HG03097 (cell line): ENCODE results near the gene TPK1.
"Not testable (repeated sequence)": the region's sequence is repeated elsewhere in the genome, so short reads cannot be mapped to it uniquely, and the experiment has no call there.

Source experiments
- ATAC-seq: cut with Tn5 transposase; IDR thresholded peaks from one replicate; pipeline ENCODE4 v1.9.1; 2021; ENCODE audit not compliant: unreplicated experiment, low FRiP score

Gene TPK1

GRCh38 chr7:144653449-144653848 is 182.4 kb downstream of the TPK1 start:
- no peak for ATAC-seq

DNA sequence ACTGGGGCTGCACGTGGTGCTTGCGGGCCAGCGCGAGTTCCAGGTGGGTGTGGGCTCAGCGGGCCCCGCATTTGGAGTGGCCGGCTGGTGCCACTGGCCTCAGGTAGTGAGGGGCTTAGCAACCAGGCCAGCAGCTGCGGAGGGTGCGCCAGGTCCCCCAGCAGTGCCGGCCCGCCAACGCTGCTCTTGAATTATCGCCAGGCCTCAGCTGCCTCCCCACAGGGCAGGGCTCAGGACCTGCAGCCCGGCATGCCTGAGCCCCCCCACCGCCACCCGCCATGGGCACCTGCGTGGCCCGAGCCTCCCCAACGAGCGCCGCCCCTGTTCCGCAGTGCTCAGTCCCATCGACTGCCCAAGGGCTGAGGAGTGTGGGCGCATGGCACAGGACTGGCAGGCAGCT is 185.4 kb downstream of the TPK1 start:
- ATAC-seq: no peak

DNA sequence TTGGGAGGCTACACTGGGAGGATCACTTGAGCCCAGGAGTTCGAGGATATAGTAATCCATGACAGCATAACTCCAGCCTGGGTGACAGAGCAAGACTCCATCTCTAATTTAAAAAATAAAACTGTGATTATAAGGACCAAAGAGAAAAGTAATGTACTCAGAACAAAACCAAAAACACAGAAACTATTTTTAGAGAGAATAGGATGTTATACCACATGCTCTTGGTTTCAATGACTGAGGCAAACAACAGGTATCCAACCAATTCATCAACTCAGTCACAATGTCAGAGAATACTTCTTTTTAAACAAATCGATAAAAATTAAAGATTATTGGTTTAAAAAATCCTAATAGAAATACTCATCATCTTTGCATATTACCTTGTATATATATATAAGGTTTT is 186.7 kb downstream of the TPK1 start:
- ATAC-seq: no peak

DNA sequence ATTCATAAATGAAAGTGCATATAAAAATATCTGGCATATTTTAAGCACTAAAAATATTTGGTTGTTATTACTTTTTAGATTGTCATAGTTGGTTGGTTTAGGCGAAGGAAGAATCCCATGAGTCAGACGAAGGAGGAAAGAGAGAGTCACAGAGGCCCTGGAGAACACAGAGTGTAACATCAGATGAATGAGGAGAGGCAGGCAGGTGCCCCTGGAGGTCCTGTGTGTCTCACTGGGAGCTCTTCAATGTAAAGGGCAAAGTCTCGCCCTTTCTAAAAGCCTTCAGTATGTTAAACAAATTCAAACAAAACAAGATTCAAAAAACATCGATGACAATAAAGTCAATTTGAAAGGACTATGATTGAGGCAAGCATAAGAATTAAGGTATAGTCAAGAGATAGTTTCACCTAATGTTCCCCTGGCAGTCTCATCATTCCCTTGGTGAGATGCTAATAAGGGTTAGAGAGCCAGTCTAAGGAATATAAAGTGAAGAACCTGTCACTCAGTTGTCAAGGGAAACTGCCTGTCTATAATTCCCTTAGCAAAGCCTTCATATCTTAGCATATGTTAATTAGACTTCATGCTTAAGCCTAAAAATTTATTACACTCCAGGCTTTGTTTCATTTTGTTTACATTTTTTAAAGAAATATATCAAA is 194.3 kb downstream of the TPK1 start:
- ATAC-seq: no peak

- ATAC-seq: no peak
These were observed 203.1 kb downstream of the TPK1 start for GRCh38 chr7:144632724-144633123.

DNA sequence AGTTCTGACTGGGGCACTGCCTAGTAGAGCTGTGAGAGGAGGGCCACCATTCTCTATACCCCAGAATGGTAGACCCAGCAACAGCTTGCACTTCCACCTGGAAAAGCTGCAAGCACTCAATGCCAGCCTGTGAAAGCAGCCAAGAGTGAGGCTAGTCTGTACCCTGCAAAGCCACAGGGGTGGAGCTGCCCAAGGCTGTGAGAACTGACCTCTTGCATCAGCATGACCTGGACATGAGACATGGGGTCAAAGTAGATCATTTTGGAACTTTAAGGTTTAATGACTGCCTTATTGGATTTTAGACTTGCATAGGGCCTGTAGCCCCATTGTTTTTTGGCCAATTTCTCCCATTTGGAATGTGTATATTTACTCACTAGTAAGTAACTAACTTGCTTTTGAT is 206.3 kb downstream of the TPK1 start:
- no peak for ATAC-seq

DNA sequence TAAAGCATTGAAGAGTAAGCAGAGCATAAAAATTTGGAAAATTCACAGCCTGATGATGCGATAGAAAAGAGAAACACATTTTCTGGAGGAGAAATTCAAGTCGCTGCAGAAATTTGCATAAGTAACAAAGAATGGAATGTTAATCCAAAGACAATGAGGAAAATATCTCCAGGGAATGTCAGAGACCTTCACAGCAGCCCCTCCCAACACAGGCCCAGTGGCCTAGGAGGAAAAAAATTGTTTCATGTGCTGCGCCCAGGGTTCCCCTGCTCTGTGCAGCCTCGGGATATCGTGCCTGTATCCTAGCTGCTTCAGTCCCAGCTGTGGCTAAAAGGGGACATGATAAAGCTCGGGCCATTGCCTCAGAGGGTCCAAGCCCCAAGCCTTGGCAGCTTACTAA is 206.8 kb downstream of the TPK1 start:
- no peak for ATAC-seq

GRCh38 chr7:144628176-144628575 is 207.7 kb downstream of the TPK1 start:
- no peak for ATAC-seq

DNA sequence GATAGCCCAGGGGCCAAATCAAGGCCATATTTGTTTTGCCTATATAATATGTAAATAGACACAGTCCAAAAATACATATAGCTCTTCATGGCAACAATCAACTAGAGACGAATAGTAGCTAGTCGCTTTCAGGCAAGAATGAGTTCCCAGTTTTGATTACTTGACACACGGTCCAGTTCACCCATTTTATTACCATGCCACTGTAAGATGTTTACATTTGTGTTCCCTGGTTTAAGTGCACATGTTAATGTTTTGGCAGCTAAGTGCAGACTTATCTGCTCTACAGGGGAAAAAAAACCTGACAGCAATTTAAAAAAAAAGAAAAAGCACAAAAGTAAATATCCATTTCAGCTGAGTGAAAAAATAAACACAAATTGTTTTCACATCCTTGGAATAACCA is 213.1 kb downstream of the TPK1 start:
- ATAC-seq: no peak

DNA sequence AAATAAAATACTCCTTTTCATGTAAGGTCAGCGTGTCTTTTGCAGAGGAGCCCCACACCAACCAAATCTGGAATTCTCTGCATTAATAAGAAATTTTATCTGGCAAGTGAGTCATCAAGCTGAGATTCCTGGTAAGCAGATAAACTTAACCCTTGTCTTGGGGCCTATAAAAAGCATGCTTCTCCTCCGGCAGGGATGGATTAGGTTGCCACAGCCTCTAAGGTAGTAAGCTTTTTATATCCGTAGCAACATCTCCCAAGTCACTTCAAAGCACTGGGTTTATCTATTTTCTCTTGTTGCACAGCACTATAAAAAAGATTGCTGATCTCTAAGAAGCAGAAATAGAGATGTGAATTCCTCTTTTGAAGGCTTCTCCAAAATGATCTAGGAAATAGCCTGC is 229.6 kb downstream of the TPK1 start:
- no peak for ATAC-seq

GRCh38 chr7:144596953-144597352 is 238.9 kb downstream of the TPK1 start:
- no peak for ATAC-seq

DNA sequence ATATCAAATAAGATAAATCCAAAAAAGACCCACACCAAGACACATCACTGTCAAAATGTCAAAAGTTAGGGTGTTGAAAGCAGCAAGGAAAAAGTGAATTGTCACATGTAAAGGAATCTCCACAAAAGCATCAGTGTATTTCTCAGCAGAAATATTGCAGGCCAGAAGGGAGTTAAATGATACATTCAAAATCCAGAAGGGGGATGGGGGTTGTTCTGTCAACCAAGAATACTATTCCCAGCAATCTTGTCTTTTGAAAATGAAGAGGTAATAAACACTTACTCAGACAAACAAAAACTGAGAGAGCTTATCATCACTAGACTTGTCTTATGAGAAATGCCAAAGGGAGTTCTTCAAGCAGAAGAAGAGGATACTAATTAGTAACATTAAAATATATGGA is 241.3 kb downstream of the TPK1 start:
- ATAC-seq: no peak

DNA sequence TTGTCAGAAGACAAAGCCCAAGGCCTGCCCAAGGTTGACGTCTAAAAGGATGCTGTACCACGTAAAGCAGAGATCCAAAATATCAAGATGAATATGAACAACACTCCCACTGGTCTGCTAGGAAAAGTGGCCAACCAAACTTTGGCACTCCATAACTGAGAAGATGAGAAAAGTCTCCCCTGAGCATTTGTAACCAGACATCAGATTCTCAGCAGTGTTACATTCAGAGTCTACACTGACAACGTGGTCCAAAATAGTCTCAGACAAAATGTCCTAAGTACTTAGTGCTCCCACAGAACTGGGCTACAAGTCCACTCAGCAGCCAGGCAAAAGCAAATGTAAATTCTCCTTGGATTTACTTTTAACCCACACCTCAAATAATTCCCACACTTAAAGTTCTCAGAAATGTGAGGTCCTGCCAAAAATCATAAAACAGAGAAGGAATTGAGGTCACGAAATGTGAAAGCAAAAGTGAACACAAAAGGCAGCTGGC is 247.2 kb downstream of the TPK1 start:
- ATAC-seq: no peak

- no peak for ATAC-seq
These were observed 248.2 kb downstream of the TPK1 start for GRCh38 chr7:144587701-144588100.

DNA sequence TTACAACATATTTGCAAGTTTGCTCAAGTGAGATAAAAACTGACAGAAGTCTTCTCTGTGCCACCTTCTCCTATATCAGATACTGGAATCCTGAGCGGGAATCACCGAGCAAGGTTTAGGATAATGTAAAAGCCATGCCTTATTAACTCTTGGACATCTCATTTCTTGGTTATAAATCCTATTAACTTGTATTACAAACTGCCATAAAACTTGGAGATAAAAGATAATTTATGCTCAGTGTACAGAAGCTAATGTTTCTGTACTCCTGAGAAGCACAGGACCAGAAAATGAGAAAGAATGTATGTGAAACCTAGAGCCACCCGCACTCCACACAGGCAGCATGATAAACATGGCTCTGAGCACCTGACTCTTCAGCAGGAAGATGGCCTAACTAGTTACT is 251.1 kb downstream of the TPK1 start:
- no peak for ATAC-seq

GRCh38 chr7:144579687-144580086 is 256.2 kb downstream of the TPK1 start:
- ATAC-seq: no peak

GRCh38 chr7:144575456-144575855 is 260.4 kb downstream of the TPK1 start:
- ATAC-seq: no peak

DNA sequence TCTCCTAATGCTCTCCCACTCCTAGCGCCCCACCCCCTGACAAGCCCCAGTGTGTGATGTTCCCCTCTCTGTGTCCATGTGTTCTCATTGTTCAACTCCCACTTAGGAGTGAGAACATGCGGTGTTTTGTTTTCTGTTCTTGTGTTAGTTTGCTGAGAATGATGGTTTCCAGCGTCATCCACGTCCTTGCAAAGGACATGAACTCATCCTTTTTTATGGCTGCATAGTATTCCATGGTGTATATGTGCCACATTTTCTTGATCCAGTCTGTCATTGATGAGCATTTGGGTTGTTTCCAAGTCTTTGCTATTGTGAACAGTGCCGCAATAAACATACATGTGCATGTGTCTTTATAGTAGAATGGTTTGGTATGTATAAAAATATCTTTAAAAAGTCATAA is 261.1 kb downstream of the TPK1 start:
- ATAC-seq: not testable (repeated sequence)

DNA sequence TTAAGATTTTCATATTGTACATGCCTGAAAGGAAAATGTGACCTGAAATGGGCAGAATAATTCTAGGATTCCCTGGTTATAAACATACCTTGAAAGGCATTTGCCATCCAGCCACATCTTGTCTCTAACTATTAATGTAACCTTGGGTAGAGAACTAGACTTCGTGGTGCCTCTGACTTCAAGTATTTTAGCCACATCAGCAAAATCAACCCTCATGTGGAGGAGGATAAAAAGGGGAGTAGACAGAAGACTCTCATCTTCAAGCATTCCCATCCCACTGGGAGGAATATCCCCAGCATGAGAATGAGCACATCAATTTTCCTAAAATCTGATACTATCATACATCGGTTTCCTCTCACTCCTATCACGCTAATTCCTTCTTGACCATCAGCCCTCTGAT is 267.6 kb downstream of the TPK1 start:
- no peak for ATAC-seq

DNA sequence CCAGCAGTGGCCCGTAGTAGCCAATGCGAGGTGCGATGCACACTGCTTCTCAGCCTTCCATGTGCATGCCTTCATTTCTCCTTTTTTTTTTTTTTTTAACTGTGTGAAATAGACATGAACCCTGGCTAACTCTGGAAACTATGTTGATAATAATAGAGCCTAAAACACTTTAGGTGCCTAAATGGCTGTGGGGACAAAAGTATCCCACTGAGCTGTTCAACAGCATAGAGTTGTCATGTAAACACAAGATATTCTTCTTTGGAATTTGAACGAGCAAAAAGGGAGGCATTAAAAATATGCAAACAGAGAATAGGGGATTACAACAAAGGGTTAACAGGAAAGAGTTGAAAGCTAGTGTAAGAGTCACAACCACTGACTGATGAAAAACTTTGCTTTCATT is 270.3 kb downstream of the TPK1 start:
- ATAC-seq: no peak

GRCh38 chr7:144549861-144550260 is 286.0 kb downstream of the TPK1 start:
- ATAC-seq: no peak

- no peak for ATAC-seq
These were observed 287.3 kb downstream of the TPK1 start for GRCh38 chr7:144548556-144548955.

DNA sequence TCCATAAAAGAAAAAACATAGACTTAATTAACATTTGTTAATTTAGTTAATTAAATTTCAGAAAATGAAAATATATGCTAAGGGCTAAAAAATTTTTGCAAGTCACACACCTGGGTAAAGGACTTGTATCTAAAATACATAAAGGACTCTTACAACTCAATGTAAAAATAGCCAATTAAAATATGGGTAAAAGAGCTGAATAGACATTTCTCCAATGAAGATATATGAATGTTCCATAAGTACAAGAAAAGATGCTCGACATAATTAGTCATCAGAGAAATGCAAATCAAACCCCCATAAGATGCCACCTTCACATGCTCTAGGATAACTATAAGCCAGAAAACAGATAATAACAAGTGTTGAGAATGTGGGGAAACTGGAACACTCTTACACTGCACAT is 288.0 kb downstream of the TPK1 start:
- no peak for ATAC-seq
